Anterior cingulate cortex (tissue), 58 donors: ENCODE data around the gene MMP7.

Experiments used
- DNase-seq, 58 donors: peaks; one replicate each; lab custom pipeline; 2025; lab: John Stamatoyannopoulos, UW

The MMP7 gene

DNA sequence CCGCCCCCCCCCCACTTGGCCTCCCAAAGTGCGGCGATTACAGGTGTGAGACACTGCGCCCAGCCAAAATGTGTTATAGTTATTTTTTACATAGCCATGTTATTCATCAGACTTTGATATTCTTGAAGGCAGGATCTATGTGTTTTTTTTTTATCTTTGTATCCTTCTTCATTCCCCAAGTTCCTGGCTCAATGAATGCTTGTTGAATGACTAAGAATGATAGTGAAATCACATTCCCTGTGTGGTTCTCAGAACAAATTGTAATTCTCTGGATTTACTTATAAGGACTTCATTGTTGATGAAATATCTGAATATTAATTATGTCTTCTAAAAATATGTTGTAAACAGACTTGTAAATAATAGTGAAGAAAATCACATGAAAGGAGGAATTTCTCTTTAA is 33.5 kb downstream of the MMP7 start:
- no peak for DNase-seq

DNA sequence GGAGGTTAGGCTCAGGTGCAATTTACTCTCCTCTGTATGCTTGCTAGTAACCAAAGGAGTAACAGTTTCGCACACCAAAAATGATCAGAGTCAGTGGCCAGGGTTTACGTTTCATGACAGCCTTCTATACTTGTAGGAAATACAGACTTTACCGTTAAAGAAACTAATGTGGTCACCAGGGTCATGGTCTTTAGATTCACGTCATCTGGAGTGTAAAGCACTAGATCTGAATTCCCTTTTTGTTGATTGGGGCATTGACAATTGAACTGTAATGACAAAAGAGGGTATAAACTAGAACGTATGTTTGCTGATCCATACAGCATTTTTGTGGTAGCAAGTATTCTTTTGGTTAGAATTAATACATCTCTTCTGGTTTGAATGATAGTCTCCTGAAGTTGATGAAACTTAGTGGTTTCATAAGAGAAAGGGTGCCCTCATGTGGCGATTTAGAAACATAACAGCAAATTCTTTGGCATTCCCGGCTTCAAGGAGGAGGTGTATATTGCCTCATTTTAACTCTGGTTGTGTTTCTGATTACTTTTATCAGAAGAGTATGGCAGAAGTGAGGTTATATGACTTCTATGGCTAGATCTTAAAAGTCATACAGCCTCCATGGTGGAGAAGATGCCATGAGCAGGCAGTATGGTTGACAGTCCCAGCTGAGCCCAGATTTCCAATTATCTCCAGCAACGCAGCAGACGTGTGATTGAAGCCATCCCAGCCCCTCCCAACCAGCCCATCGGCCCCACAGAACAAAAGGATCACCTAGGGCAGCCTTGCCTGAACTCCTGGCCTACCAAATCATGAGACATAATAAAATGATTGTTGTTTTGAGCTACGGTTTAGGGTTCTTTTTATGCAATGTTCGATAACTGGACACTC is 35.1 kb downstream of the MMP7 start:
- peak in 26 of 58 donors; percentile 1 to 74 (median 6) for DNase-seq

GRCh38 chr11:102494216-102494615 is 36.3 kb downstream of the MMP7 start:
- DNase-seq: no peak

GRCh38 chr11:102493524-102493923 is 37.0 kb downstream of the MMP7 start:
- DNase-seq: no peak

DNA sequence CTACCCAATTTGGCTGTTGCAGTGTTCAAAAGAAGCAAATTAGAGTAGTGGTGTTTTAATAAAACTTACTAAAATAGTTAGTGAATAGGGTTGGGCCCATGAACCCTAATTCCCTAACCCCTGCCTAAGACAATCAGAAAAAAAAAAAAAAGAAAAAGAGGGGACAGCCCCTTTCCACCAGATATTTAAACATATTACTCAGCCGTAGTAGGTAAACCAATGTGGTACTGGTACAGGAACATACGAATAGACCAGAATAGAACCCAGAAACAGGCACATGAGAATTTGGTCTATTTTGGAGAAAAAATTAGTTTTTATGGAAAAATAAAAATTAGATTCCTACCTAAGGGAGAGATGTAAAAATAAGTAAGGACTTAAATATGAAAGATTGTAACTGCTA is 38.6 kb downstream of the MMP7 start:
- DNase-seq: no peak

DNA sequence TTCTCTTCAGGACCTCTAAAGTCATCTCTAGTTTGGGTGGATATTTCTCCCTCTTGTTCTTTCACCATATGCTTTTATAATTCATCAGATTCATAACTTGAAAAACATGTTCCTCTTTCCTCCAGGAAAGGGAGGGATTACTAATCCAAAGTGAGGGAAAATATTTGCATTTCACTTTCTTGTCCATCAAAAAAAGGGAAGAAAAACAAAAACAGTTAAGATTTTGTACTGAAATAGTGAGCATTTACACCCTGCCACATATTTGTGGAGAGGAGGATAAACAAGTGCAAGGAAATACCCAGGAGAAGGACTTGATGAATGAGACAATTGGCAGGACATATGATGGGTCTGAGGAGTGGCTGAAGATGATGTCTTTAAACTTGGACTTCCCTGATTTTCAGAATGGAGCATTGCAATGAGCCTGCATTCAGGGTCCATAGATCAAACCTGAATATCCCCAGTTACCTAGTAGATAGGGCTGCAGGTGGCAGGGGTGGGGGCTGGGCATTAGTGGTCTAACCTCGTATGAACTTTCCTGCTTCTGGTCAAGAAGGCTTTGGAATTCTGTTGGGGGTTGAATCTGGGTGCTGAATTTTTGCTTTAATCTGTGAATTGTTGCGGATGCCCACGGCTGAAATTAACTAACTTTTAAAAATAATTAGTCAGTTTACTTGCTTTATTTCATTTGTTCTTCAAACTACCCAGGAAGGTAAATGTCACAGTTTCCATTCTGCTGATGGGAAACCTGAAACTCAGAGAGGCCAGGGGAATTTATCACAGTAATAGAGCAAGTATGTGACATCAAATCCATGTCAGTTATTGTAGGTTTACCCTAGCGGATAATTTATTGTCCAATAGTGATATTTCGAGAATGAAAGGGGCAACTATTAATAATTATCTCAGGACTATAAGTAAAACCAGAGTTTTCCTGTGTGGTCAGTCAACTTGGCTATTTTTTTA is 41.1 kb downstream of the MMP7 start:
- DNase-seq: no peak

DNA sequence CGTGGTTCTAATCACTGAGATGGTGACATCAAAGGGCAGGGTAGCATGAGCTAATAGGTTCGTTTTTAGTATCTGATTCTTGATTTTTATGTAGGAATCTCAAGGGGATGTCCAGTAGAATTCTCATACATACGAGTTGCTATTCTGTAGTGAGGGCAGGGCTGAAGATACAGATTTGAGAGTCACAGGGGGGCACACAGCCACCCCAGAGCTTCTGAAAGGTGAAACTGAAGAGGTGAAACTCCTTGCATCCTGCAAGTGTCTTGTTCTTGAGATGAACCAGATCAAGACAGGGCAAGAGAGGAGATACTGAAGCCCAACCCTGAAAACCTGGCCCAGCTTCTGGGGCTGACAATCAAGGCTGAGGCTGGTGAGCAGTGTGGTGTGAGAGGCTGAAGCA is 42.3 kb downstream of the MMP7 start:
- no peak for DNase-seq

GRCh38 chr11:102487214-102487613 is 43.3 kb downstream of the MMP7 start:
- no peak for DNase-seq

DNA sequence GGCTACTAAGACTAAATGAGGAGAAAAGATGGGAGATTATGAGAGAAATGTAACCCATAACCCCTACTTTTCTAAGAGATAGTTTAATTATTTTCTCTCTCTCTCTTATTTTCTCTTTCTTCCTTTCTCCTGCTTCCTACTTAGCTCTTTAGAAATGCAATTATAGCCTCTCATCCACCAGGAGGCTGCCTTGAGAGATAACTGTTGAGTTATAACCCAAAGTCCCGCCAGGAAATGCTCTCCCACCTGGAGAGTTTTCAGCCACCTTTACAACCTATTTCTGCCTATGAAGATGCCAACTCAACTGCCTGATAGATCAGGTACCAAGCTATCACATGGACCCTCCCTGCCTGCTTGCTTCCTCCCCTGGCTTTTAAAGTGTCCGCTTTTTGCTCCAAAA is 44.0 kb downstream of the MMP7 start:
- no peak for DNase-seq

GRCh38 chr11:102485095-102485722 is 45.3 kb downstream of the MMP7 start:
- DNase-seq: no peak

DNA sequence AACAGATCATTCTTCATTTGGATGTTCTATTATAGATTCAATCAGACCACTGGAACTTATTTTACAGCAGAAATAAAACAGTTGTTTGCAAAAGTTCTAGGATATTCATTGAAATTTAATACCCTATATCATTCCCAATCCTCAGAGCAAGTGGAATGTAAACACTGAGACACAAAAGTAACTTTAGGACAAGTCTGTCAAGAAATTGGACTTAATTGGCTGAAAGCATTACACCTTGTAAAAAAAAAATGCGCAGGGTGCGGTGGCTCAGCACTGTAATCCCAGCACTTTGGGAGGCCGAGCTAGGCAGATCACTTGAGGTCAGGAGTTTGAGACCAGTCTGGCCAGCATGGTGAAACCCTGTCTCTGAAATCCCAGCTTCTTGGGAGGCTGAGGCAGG is 48.1 kb downstream of the MMP7 start:
- no peak for DNase-seq

- DNase-seq: no peak
Measured at GRCh38 chr11:102479733-102480132, 50.8 kb downstream of the MMP7 start.

DNA sequence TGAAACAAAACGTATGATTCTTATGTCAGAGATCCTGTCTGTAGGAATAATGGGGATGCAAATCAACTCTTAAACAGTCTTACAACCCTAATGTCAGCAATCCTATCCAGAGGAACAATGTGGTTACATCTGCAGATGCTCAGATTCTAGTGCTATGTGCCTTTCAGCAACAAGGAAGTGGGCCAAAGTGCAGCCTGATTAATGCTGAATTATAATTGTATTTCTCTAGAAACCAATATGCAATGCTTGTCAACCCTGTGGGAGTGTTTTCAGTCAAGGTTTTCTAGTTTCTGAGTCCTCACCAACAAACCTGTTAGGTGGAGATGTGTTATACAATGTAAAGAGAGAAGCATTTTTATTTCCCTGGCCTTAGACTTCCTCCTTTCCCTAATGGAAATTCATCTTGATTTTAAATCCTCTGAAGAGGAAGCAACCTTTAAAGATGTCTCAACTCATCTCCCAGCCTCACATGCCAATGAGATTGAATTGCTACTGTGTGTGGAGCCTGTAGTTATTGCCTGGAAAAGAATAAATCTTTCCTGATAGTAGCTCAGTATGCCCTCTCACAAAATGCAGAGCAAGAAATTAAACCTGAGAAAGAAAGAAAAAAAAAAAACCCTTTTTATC is 51.8 kb downstream of the MMP7 start:
- no peak for DNase-seq

DNA sequence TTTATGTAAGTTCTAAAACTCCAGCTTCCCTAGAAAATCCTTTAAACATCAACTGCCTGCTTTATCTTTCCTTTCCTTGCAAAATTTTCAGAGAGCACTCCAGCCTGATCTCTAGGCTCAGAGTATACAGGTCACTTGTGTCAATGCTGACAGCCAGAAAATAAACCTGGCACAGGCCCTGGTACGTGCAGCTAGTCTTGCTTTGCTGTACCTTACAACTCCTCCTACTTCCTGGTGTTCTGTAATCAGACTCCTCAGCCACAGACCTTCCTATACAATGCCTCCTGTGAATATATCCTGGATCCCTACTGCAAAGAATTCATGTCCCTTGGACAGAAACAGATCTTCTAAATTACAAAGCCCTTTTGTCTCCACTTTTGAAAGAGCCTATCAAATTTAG is 53.7 kb downstream of the MMP7 start:
- no peak for DNase-seq

- no peak for DNase-seq
Measured at GRCh38 chr11:102476069-102476468, 54.5 kb downstream of the MMP7 start.

DNA sequence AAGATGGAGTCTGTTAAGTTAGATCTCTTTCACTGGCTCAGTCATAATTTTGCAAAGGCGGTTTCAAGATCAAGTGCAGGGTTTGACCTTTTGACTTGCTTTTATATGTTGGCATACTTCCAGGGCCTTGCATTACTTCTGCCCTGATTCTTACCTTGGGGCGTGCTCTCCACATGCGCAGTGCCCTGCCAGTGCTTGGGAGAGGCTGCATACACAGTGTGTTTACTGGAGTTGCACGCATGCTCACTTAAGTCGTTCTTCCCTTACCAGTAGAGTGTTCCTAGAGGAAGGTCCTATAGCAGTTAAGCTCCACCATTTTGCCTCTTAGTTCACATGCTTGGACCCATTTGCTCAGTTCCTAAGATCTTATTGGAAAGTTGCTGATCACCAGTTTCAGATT is 57.0 kb downstream of the MMP7 start:
- DNase-seq: no peak

DNA sequence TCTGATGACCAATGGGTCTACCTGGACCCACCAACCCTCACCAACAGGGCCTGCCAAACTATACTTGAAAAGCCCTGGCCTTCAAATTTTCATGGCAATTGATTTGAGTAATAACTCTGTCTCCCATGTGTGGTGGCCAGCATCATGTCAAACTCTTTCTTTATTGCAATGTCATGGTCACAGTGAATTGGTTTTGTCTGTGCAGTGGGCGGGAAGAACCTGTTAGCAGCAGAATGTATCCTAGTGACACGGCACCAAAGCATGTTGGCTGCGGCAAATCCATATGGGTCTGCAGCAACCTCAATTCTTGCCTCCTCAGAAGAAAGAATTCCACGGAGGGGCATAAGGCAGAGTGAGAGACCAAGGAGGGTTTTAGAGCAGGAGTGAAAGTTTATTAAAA is 58.4 kb downstream of the MMP7 start:
- no peak for DNase-seq

- no peak for DNase-seq
Measured at GRCh38 chr11:102471474-102471873, 59.1 kb downstream of the MMP7 start.
